ENCODE data around the gene GDPD4. TPM values are rescaled to one million over a fixed set of nuclear protein-coding genes. Genes with fewer than 3 reads are reported as not detected.

GDPD4 gene
- total RNA-seq, 4 donors from 2014 or later, result not detected

DNA sequence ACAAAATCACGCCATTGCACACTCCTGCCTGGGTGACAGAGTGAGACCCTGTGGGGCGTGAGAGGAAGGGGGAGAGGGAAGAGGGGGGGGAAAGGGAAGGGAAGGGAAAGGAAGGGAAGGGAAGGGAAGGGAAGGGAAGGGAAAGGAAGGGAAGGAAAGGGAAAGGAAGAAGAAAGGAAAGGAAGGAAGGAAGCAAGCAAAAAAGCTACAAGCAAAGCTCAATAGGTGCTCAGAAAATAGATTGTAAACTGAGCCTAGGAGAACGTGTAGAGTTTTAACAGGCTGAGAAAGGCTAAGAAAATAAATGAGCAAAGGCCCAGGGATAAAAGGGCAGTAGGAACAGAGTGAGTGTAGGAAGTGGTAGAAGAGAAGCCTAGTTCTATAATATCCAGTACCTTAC lies 30.8 kb upstream of the GDPD4 start:
- Histone ChIP-seq H3K4me3 (no peak overlapping the region), H3K27ac (no peak overlapping the region), H3K4me1 (no peaks in the 10 kb centered on the region), H3K36me3 (peaks cover 0 to 32% (median 0%) of the 10 kb centered on the region in 3 donors), H3K27me3 (no peaks in the 10 kb centered on the region), H3K9me3 (no peaks in the 10 kb centered on the region)
- DNase-seq, result no peak
- TF ChIP-seq, protein P1, sequence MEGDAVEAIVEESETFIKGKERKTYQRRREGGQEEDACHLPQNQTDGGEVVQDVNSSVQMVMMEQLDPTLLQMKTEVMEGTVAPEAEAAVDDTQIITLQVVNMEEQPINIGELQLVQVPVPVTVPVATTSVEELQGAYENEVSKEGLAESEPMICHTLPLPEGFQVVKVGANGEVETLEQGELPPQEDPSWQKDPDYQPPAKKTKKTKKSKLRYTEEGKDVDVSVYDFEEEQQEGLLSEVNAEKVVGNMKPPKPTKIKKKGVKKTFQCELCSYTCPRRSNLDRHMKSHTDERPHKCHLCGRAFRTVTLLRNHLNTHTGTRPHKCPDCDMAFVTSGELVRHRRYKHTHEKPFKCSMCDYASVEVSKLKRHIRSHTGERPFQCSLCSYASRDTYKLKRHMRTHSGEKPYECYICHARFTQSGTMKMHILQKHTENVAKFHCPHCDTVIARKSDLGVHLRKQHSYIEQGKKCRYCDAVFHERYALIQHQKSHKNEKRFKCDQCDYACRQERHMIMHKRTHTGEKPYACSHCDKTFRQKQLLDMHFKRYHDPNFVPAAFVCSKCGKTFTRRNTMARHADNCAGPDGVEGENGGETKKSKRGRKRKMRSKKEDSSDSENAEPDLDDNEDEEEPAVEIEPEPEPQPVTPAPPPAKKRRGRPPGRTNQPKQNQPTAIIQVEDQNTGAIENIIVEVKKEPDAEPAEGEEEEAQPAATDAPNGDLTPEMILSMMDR (IDR thresholded peaks at IDR 0.05), result no peak

DNA sequence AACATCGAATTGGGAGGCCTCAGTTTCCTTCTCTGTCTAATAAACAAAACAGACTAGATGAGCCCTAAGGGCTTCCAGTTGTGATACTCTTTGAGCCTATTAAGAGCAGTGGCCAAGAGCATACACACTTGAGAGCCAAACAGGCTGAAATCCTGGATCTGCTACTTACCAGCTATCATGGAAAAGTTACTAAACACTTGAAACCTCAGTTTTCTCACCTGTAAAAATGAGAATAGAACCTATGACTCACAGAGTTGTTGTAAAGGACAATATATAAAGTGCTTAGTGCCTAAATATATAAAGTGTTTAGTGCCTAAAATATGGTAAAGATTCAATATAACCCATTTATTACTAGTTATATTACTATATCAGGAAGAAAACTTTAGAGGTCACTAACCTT lies 23.7 kb upstream of the GDPD4 start:
- DNase-seq, result no peak
- TF ChIP-seq POLR2A (IDR thresholded peaks at IDR 0.05), result no peak
- TF ChIP-seq, protein P1 (IDR thresholded peaks at IDR 0.05), result no peak
- no peaks in the 10 kb centered on the region for H3K9me3 ChIP-seq
- H3K27ac ChIP-seq, result no peak overlapping the region
- no peaks in the 10 kb centered on the region for H3K27me3 ChIP-seq
- no peaks in the 10 kb centered on the region for H3K4me1 ChIP-seq
- no peak overlapping the region for H3K4me3 ChIP-seq
- H3K36me3 ChIP-seq, result peaks cover 0 to 20% (median 0%) of the 10 kb centered on the region in 3 donors

DNA sequence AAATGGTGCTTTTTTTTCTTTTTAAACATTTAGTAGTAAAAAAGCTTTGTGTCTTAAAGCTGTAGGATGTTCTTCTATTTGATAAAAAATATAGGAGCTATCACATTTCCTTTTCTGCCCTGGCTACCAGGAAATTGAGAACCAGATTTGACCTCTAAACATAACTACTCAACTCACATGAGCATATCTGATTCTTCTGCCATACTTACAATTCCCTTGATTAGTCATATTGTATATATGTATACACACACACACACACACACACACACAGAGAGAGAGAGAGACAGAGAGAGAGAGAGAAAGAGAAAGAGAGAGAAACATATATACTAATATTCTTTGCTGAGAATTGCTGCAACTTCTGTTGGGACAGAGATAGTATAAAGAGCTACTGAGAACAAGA lies 23.0 kb upstream of the GDPD4 start:
- DNase-seq, result no peak
- no peaks in the 10 kb centered on the region for H3K27me3 ChIP-seq
- no peaks in the 10 kb centered on the region for H3K4me1 ChIP-seq
- TF ChIP-seq, protein P1 (IDR thresholded peaks at IDR 0.05), result no peak
- no peak for TF ChIP-seq POLR2A (IDR thresholded peaks at IDR 0.05)
- no peaks in the 10 kb centered on the region for H3K9me3 ChIP-seq
- H3K4me3 ChIP-seq, result no peak overlapping the region
- H3K27ac ChIP-seq, result no peak overlapping the region
- peaks cover 0 to 20% (median 0%) of the 10 kb centered on the region in 3 donors for H3K36me3 ChIP-seq

DNA sequence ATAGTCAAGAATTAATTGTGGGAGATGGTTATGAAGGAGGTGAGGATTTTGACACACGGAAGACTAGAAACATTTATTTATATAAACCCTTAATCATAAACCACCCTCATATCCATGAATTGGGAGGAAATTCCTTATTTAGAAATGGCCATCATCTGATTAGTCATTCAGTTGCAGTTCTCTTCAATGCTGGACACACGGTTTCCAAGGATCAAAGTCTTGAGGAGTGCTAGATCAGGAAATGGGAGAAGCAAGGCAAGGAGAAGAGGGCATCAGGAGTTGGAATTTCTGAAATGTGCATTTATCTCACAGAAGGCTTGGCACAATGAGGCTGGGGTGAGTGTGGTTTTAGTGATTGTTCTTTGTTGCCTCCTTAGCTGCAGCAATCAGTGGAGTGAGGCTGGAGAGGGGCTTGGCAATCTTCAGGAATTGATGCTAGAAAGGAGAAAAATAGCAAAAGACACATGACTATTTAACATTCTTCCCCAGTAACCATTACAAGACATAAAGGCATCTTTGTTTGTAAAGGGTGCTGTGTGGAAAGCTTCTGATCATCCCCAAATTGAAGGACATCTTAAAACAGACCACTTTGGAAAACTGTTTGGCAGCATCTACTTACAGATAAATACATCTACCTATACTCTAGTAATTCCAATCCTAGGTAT lies 21.6 kb upstream of the GDPD4 start:
- H3K27ac ChIP-seq, result no peak overlapping the region
- no peaks in the 10 kb centered on the region for H3K27me3 ChIP-seq
- H3K9me3 ChIP-seq, result no peaks in the 10 kb centered on the region
- DNase-seq, result no peak
- no peak overlapping the region for H3K4me3 ChIP-seq
- no peak for TF ChIP-seq POLR2A (IDR thresholded peaks at IDR 0.05)
- H3K4me1 ChIP-seq, result no peaks in the 10 kb centered on the region
- peaks cover 0 to 20% (median 0%) of the 10 kb centered on the region in 3 donors for H3K36me3 ChIP-seq

DNA sequence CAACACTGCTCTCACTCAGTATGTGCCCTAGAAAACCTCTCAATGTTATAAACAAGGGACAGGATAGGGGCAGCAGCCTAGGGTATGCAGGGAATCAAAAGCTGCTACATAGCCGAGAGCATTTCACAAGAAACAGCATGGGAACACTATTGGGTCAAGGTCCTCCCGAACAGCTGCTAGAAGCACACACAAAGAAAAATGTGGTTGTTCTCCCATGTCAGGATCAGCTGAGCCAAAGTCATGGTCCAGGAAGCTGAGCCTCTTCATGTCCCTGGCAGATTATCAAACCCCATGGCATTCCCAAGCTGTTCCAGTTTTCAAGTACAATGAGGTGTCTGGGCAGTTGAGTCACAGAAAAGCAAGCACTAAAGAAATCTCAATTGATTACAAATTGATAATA lies 21.0 kb upstream of the GDPD4 start:
- no peak for DNase-seq
- Histone ChIP-seq H3K9me3 (no peaks in the 10 kb centered on the region), H3K36me3 (peaks cover 0 to 20% (median 0%) of the 10 kb centered on the region in 3 donors), H3K4me3 (no peak overlapping the region), H3K27ac (no peak overlapping the region), H3K27me3 (no peaks in the 10 kb centered on the region), H3K4me1 (no peaks in the 10 kb centered on the region)
- no peak for TF ChIP-seq POLR2A (IDR thresholded peaks at IDR 0.05)
- TF ChIP-seq, protein P1 (IDR thresholded peaks at IDR 0.05), result no peak

DNA sequence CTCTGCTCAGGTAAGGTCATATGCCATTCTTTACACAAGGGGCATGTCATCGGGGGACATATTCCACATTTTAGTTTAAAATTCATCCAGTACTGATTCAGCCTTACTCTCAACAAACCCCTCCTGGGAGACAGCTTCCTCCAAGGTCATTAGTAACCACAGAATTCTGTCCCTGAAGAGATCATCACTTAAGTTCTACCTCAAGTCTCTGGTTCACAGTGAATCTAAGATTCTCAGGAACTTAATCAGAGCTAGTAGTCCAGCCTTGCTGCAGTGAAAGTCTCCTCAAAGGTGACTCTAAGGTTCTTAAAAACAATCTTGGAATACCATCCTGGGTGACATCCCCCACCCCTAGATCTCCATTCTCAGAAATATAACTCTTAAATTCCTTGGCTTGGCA lies 18.9 kb upstream of the GDPD4 start:
- Histone ChIP-seq H3K36me3 (peaks cover 0 to 12% (median 0%) of the 10 kb centered on the region in 3 donors), H3K27me3 (no peaks in the 10 kb centered on the region), H3K27ac (no peak overlapping the region), H3K4me1 (no peaks in the 10 kb centered on the region), H3K4me3 (no peak overlapping the region), H3K9me3 (no peaks in the 10 kb centered on the region)
- no peak for DNase-seq
- TF ChIP-seq POLR2A (IDR thresholded peaks at IDR 0.05), result no peak
- TF ChIP-seq, protein P1 (IDR thresholded peaks at IDR 0.05), result no peak

Data from Peyer's patch (tissue), 4 donors.